Lung (tissue), 12 donors: Measurements from ENCODE around the gene VDR. TPM values are rescaled to one million over a fixed set of nuclear protein-coding genes. Genes with fewer than 3 reads are reported as not detected.

ENCODE experiments used
- ATAC-seq: fragments of 200-7000 bp; cut with Tn5 transposase; one replicate; pipeline ENCODE4 v1.9.1; 2020; ENCODE audit warnings: moderate number of reproducible peaks; ENCODE audit not compliant: insufficient read depth, low FRiP score
- DNase-seq, 3 donors: peaks; one replicate each; pipeline ENCODE4 v3.0.0-alpha.2; 2013 to 2017
- H3K27ac ChIP-seq, 2 donors: one replicate each; pipeline ENCODE4 v1.5.1; 2013; ENCODE audit warnings: mild to moderate bottlenecking in 2 of 2, moderate library complexity in 2 of 2, control low read depth in 1 of 2, inconsistent platforms in 1 of 2, low read depth in 1 of 2, low read length in 1 of 2
- H3K27me3 ChIP-seq, 3 donors: one replicate each; pipeline ENCODE4 v1.5.1; 2013; ENCODE audit warnings: low read length in 2 of 3; ENCODE audit not compliant: control insufficient read depth in 3 of 3, insufficient read depth in 3 of 3
- H3K36me3 ChIP-seq, 4 donors: one replicate each; pipeline ENCODE4 v1.5.1; 2013; ENCODE audit warnings: low read length in 4 of 4, mild to moderate bottlenecking in 1 of 4, moderate library complexity in 1 of 4; ENCODE audit not compliant: control insufficient read depth in 4 of 4, insufficient read depth in 4 of 4
- H3K4me1 ChIP-seq, 5 donors: one replicate each; pipeline ENCODE4 v1.5.1; 2013; ENCODE audit warnings: low read length in 5 of 5, mild to moderate bottlenecking in 2 of 5, moderate library complexity in 1 of 5; ENCODE audit not compliant: control insufficient read depth in 5 of 5, insufficient read depth in 5 of 5
- H3K4me3 ChIP-seq: one replicate; pipeline ENCODE4 v1.5.1; 2013; ENCODE audit warnings: mild to moderate bottlenecking, control low read depth, moderate library complexity
- H3K9ac ChIP-seq, 2 donors: one replicate each; pipeline ENCODE4 v1.5.1; 2013; ENCODE audit warnings: low read length in 2 of 2, control low read depth in 1 of 2; ENCODE audit not compliant: insufficient read depth in 1 of 2
- H3K9me3 ChIP-seq, 4 donors: one replicate each; pipeline ENCODE4 v1.5.1; 2013; ENCODE audit warnings: low read length in 3 of 4, mild to moderate bottlenecking in 1 of 4, moderate library complexity in 1 of 4; ENCODE audit not compliant: control insufficient read depth in 4 of 4, insufficient read depth in 3 of 4
- WGBS, 2 donors: extraction: QIAGEN DNeasy Blood & Tissue Kit; methylation state at CpG; one replicate each; pipeline ENCODE4 v1.1.7; 2013; 5-methylcytosine and 5-hydroxymethylcytosine counted together
- polyA plus RNA-seq, 2 donors: library from polyadenylated mRNA; stranded (reverse); fragments of 200-250 nt; gene quantifications; one replicate each; pipeline ENCODE4 v1.2.1, GENCODE V29; 2013
- total RNA-seq, 2 donors: library from RNA; depleted of rRNA in 1 of 2; stranded (reverse); fragments of >200 nt in 1 of 2; gene quantifications; one replicate each; pipeline ENCODE4 v1.2.1, GENCODE V29; 2014 to 2021
- TF ChIP-seq, protein P1 (sequence below): IDR thresholded peaks from 2 replicates; pipeline ENCODE4 v1.5.1; 2012; ENCODE audit warnings: mild to moderate bottlenecking; ENCODE audit errors: control extremely low read depth, extremely low read depth
- donor health status: control.
- donor health status: control.
- donor health status: Bipolar disorder and iron deficiency.
- donor health status: healthy.
- donor health status: DM: yes; HTN: yes; CAD: no.

The VDR gene
- total and polyA plus RNA-seq, 4 donors, result 4.4 to 27.4 (median 14.3) TPM

DNA sequence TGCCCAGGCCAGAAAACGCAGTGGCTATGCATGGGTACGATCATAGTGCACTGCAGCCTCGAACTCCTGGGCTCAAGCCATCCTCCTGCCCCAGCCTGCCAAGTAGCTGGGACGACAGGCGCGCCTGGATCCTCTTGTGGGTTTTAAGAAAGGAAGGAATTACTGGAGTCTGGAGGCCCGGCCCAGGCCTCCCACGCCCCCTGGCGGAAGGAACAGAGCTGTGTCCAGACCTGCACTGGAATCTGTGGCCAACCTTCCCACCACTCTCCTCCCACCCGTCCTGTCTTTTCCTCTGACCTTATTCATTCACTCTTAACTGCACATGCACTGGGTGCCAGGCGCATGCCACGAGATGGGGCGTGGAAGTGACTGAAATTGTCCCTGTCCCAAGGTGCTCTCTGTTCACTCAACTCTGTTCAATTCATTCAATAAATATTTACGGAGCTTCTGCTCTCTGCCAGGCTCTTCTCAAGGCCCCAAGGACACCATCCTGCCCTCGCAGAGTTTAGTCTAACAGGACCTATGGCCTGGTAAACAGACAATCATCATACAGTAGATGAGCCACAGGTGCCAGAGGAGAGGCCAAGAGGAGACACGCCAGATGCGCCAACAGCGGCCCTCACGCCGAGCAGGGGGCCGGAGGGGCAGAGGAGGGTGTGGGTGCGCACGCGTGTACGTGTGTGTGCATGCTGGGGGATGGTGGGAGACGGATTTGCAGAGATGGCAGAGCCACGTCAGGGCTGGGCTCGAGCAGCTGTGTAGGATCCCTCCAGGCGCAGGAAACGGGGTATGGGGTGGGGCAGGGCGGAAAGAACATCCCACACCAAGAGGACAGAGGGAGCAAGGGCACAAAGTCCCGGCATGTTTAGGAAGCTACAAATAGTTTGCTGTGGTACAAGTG is 44.9 kb upstream of the VDR start:
- H3K9ac ChIP-seq, result no peak overlapping the region
- no peak overlapping the region for H3K27ac ChIP-seq
- peak; percentile 84 for ATAC-seq
- DNase-seq, result peak; percentile 70 to 78 (median 73)
- H3K27me3 ChIP-seq, result peaks cover 0 to 3% (median 0%) of the 10 kb centered on the region in 3 donors
- no peaks in the 10 kb centered on the region for H3K9me3 ChIP-seq
- no peaks in the 10 kb centered on the region for H3K36me3 ChIP-seq
- TF ChIP-seq, protein P1, sequence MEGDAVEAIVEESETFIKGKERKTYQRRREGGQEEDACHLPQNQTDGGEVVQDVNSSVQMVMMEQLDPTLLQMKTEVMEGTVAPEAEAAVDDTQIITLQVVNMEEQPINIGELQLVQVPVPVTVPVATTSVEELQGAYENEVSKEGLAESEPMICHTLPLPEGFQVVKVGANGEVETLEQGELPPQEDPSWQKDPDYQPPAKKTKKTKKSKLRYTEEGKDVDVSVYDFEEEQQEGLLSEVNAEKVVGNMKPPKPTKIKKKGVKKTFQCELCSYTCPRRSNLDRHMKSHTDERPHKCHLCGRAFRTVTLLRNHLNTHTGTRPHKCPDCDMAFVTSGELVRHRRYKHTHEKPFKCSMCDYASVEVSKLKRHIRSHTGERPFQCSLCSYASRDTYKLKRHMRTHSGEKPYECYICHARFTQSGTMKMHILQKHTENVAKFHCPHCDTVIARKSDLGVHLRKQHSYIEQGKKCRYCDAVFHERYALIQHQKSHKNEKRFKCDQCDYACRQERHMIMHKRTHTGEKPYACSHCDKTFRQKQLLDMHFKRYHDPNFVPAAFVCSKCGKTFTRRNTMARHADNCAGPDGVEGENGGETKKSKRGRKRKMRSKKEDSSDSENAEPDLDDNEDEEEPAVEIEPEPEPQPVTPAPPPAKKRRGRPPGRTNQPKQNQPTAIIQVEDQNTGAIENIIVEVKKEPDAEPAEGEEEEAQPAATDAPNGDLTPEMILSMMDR, result peak; percentile 73
- WGBS, 2 donors, result 57 to 65% methylated on average over 32 of the region's 32 CpGs
- H3K4me3 ChIP-seq, result no peak overlapping the region
- peaks cover 0 to 23% (median 5%) of the 10 kb centered on the region in 5 donors for H3K4me1 ChIP-seq

DNA sequence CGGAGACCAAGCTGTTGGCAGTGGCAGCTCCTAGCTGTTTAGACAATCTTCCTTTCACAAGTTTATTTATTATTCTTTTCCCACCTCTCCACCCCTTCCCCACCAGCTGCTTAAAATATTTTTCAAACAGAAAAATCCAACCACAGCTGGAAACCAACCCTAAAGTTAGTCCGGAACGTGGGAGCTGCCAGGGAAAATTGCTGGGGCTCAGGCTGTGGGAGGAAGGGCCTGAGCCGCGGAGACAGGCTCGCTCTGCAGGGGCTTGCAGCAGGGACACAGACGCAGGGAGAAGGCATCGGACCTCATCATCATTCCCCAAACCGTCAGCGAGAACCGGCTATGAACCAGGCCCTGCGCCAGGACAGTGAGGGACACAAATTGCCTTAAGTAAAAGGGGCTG is 42.5 kb upstream of the VDR start:
- H3K4me1 ChIP-seq, result peaks cover 0 to 15% (median 3%) of the 10 kb centered on the region in 5 donors
- no peak overlapping the region for H3K4me3 ChIP-seq
- no peaks in the 10 kb centered on the region for H3K36me3 ChIP-seq
- TF ChIP-seq, protein P1, result no peak
- H3K9ac ChIP-seq, result no peak overlapping the region
- H3K9me3 ChIP-seq, result no peaks in the 10 kb centered on the region
- DNase-seq, result peak; percentile 69 to 75 (median 73)
- H3K27me3 ChIP-seq, result peaks cover 0 to 3% (median 0%) of the 10 kb centered on the region in 3 donors
- no peak overlapping the region for H3K27ac ChIP-seq
- WGBS, 2 donors, result 75 to 83% methylated on average over 12 of the region's 12 CpGs
- no peak for ATAC-seq

DNA sequence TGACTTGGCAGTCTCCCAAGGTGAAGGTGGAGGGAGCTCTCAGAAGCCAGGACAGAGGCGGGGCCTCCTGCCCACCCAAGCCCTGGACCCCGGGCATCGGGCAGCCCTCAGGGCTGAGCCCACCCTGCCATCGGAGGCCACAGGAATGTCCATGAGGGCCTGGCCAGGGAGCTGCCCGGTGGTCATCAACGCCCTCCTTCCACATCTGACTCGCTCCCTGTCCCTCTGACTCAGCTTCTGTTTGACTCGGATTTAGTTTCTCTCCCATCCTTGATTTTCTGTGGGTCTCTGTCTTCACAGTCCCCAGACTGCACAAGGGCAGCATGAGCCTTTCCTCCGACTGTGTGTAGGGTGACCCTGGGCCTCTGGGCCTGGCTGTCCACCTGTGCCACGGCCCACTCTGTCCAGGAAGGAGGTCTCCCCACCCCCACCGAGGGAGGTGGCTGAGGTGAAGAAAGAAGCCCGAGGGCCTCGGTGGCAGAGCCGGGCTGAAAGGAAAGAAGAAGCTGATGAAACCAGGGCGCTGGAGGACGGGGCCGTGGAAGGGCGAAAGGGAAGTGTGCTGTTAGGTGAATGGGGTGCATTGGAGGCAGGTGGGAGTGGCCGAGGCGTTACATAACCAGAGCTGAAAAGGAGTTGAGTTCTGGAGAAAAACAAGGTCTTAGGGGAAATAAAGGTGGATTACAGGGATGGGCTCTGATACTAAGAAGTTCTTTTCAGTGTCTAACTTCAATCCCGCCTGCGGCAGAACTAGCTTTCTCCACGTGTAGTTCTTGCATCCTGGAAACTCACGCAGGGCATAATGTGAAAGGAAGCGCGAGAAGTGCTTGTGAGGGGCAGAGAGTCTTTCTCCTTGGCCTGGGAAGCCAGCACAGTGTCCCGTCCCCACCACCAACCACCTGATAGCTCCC is 41.9 kb upstream of the VDR start:
- H3K9ac ChIP-seq, result no peak overlapping the region
- peaks cover 0 to 3% (median 3%) of the 10 kb centered on the region in 3 donors for H3K27me3 ChIP-seq
- H3K27ac ChIP-seq, result no peak overlapping the region
- peaks cover 0 to 15% (median 3%) of the 10 kb centered on the region in 5 donors for H3K4me1 ChIP-seq
- H3K9me3 ChIP-seq, result no peaks in the 10 kb centered on the region
- no peaks in the 10 kb centered on the region for H3K36me3 ChIP-seq
- 48 to 60% methylated on average over 27 of the region's 27 CpGs for WGBS, 2 donors
- H3K4me3 ChIP-seq, result no peak overlapping the region
- TF ChIP-seq, protein P1, result no peak
- DNase-seq (no peak), ATAC-seq (no peak)
